HCT116 (cell line): ENCODE measurements around the gene SRL. TPM values are rescaled to one million over a fixed set of nuclear protein-coding genes. Genes with fewer than 3 reads are reported as not detected.

Experiments
- ATAC-seq: fragments of 200-7000 bp; cut with Tn5 transposase; 2 replicates; pipeline ENCODE4 v1.9.1; 2020; ENCODE audit warnings: mild to moderate bottlenecking, moderate library complexity
- BruUV-seq: library from RNA; stranded (reverse); fragments of 400-500 nt; replicated peaks from 2 replicates; lab custom pipeline; 2021; lab: Mats Ljungman, UMichigan
- CTCF ChIA-PET: fragments of 300-600 bp; sonication (Branson Sonifier 250); formaldehyde crosslinking; loops from one replicate; lab custom pipeline; 2021; ENCODE audit warnings: antibody characterized with exemption; lab: Charles Lee
- POLR2A ChIA-PET: fragments of 300-600, 350-600 bp; sonication (Branson Sonifier 250); formaldehyde crosslinking; loops from one replicate; lab custom pipeline; 2021; ENCODE audit warnings: antibody characterized with exemption; lab: Charles Lee
- RAD21 ChIA-PET, 2 experiments: fragments of 300-600 bp; sonication (Branson Sonifier 250); formaldehyde crosslinking; loops; one replicate each; lab custom pipeline; 2023; ENCODE audit warnings: low total read pairs in 2 of 2; ENCODE audit not compliant: uncharacterized antibody in 2 of 2, unreplicated experiment in 2 of 2, low non-redundant PET in 1 of 2; lab: Charles Lee
- DNase-seq: peaks from one replicate; pipeline ENCODE4 v3.0.0-alpha.2; 2010; ENCODE audit warnings: low read depth, low spot score
- H2AFZ ChIP-seq: fragments of 200-600 bp; shearing (Covaris generic), sonication (generic); 2 replicates; pipeline ENCODE4 v1.6.1; 2017; ENCODE audit warnings: low read depth, mixed run types, mixed read lengths, antibody characterized with exemption, low read length; ENCODE audit not compliant: poor library complexity, severe bottlenecking
- H3K27ac ChIP-seq: 2 replicates; pipeline ENCODE4 v1.5.1; 2012; ENCODE audit warnings: low read depth, low read length
- H3K27me3 ChIP-seq: fragments of 200-600 bp; sonication (generic); 2 replicates; pipeline ENCODE4 v1.6.1; 2016; ENCODE audit warnings: mixed run types, low read length, mixed read lengths; ENCODE audit not compliant: insufficient read depth
- H3K36me3 ChIP-seq, 2 experiments: fragments of 200-500 bp in 1 of 2; fragments of 200-600 bp in 1 of 2; sonication (Bioruptor generic) in 1 of 2; sonication (generic) in 1 of 2; 2 replicates each; pipeline versions ENCODE4 v1.5.1 to v1.6.1; 2014 to 2016; ENCODE audit warnings: low read length in 2 of 2, inconsistent platforms in 1 of 2, mixed read lengths in 1 of 2, mixed run types in 1 of 2; ENCODE audit not compliant: insufficient read depth in 2 of 2, control insufficient read depth in 1 of 2
- H3K4me1 ChIP-seq, 2 experiments: fragments of 200-600 bp in 1 of 2; sonication (generic) in 1 of 2; 2 replicates each; pipeline versions ENCODE4 v1.5.1 to v1.6.1; 2012 to 2017; ENCODE audit warnings: low read length in 2 of 2, inconsistent platforms in 1 of 2, mild to moderate bottlenecking in 1 of 2, mixed read lengths in 1 of 2, mixed run types in 1 of 2, moderate library complexity in 1 of 2; ENCODE audit not compliant: insufficient read depth in 2 of 2, control insufficient read depth in 1 of 2
- H3K4me2 ChIP-seq: fragments of 200-600 bp; sonication (generic); 2 replicates; pipeline ENCODE4 v1.6.1; 2017; ENCODE audit warnings: mixed run types, low read length, mixed read lengths
- H3K4me3 ChIP-seq, 2 experiments: fragments of 200-600 bp in 1 of 2; sonication (generic) in 1 of 2; replicated peaks in 1 of 2; 2 replicates each; pipeline ENCODE4 v1.5.1; 2011 to 2016; ENCODE audit warnings: low read length in 2 of 2, control low read depth in 1 of 2, low read depth in 1 of 2, mild to moderate bottlenecking in 1 of 2, mixed read lengths in 1 of 2, mixed run types in 1 of 2
- H3K79me2 ChIP-seq: fragments of 200-600 bp; sonication (generic); 2 replicates; pipeline ENCODE4 v1.6.1; 2017; ENCODE audit warnings: mild to moderate bottlenecking, mixed run types, low read length, moderate library complexity, mixed read lengths; ENCODE audit not compliant: insufficient read depth
- H3K9ac ChIP-seq: fragments of 200-600 bp; sonication (generic); 2 replicates; pipeline ENCODE4 v1.6.1; 2016; ENCODE audit warnings: low read length, mixed read lengths
- H3K9me2 ChIP-seq: fragments of 200-600 bp; sonication (generic), shearing (Covaris generic); 2 replicates; pipeline ENCODE4 v1.6.1; 2017; ENCODE audit warnings: mixed run types, mild to moderate bottlenecking, moderate library complexity; ENCODE audit not compliant: insufficient read depth
- H3K9me3 ChIP-seq, 2 experiments: fragments of 200-500 bp in 1 of 2; fragments of 200-600 bp in 1 of 2; sonication (Bioruptor generic) in 1 of 2; sonication (generic) in 1 of 2; 2 replicates each; pipeline ENCODE4 v1.6.1; 2014 to 2017; ENCODE audit warnings: low read length in 2 of 2, mixed read lengths in 2 of 2, inconsistent platforms in 1 of 2, low read depth in 1 of 2, mild to moderate bottlenecking in 1 of 2, mixed run types in 1 of 2, moderate library complexity in 1 of 2; ENCODE audit not compliant: control insufficient read depth in 1 of 2, insufficient read depth in 1 of 2
- H4K20me1 ChIP-seq: fragments of 200-600 bp; sonication (generic), shearing (Covaris generic); 2 replicates; pipeline ENCODE4 v1.6.1; 2017; ENCODE audit warnings: mixed run types, mild to moderate bottlenecking, moderate library complexity; ENCODE audit not compliant: insufficient read depth
- ATF3 ChIP-seq: IDR thresholded peaks from 2 replicates; pipeline ENCODE4 v1.6.1; 2012
- CBX3 ChIP-seq: IDR thresholded peaks from 2 replicates; pipeline ENCODE4 v1.6.1; 2012; ENCODE audit warnings: low read depth
- CTCF ChIP-seq, 3 experiments: fragments of 200-600 bp in 1 of 3; sonication (generic) in 1 of 3; IDR thresholded peaks in 2 of 3; conservative IDR thresholded peaks in 1 of 3; 2 replicates each; pipeline ENCODE4 v1.5.1; 2012 to 2017; ENCODE audit warnings: low read depth in 2 of 3, low read length in 2 of 3, antibody characterized with exemption in 1 of 3, borderline replicate concordance in 1 of 3, control low read depth in 1 of 3, mild to moderate bottlenecking in 1 of 3, mixed read lengths in 1 of 3, mixed run types in 1 of 3, moderate library complexity in 1 of 3; ENCODE audit not compliant: insufficient read depth in 1 of 3
- EGR1 ChIP-seq: IDR thresholded peaks from 2 replicates; pipeline ENCODE4 v1.6.1; 2012; ENCODE audit warnings: low read depth
- EZH2phosphoT487 ChIP-seq: fragments of 200-600 bp; IDR thresholded peaks from 2 replicates; pipeline ENCODE4 v1.6.1; 2018; ENCODE audit warnings: antibody characterized with exemption, borderline replicate concordance
- FOSL1 ChIP-seq: IDR thresholded peaks from 2 replicates; pipeline ENCODE4 v1.6.1; 2012; ENCODE audit warnings: low read depth
- JUND ChIP-seq: IDR thresholded peaks from 2 replicates; pipeline ENCODE4 v1.6.1; 2012
- MAX ChIP-seq: IDR thresholded peaks from 2 replicates; pipeline ENCODE4 v1.6.1; 2012
- POLR2AphosphoS5 ChIP-seq: IDR thresholded peaks from 2 replicates; pipeline ENCODE4 v1.6.1; 2011; ENCODE audit warnings: mild to moderate bottlenecking, low read depth, low read length, moderate library complexity
- RAD21 ChIP-seq: IDR thresholded peaks from 2 replicates; pipeline ENCODE4 v1.6.1; 2012; ENCODE audit warnings: low read depth, mild to moderate bottlenecking
- SIN3A ChIP-seq: IDR thresholded peaks from 2 replicates; pipeline ENCODE4 v1.6.1; 2012; ENCODE audit warnings: low read depth
- SP1 ChIP-seq: IDR thresholded peaks from 2 replicates; pipeline ENCODE4 v1.6.1; 2012; ENCODE audit warnings: low read depth
- YY1 ChIP-seq: IDR thresholded peaks from 2 replicates; pipeline ENCODE4 v1.6.1; 2011; ENCODE audit warnings: low read length, low read depth, moderate library complexity, mild to moderate bottlenecking; ENCODE audit not compliant: insufficient replicate concordance; ENCODE audit errors: extremely low read depth
- ZBTB33 ChIP-seq: IDR thresholded peaks from 2 replicates; pipeline ENCODE4 v1.6.1; 2011; ENCODE audit warnings: mild to moderate bottlenecking, low read length, moderate library complexity; ENCODE audit not compliant: insufficient replicate concordance; ENCODE audit errors: extremely low read depth
- ZNF274 ChIP-seq: fragments of 200-500 bp; sonication (Bioruptor generic); IDR thresholded peaks from 2 replicates; pipeline ENCODE4 v1.6.1; 2014; ENCODE audit warnings: mild to moderate bottlenecking, low read depth, low read length, inconsistent platforms
- intact Hi-C: fragments of 100-400 bp; cut with micrococcal nuclease; formaldehyde crosslinking; loops from 2 replicates; pipeline ENCODE4 v1.10.0; 2022
- total RNA-seq: library from RNA; stranded (reverse); gene quantifications from one replicate; pipeline ENCODE4 v1.2.1, GENCODE V29; 2021; ENCODE audit not compliant: unreplicated experiment

SRL gene
- total RNA-seq, 1 experiment from 2014 or later: not detected

GRCh38 chr16:4266372-4266771 lies 24.5 kb upstream of the SRL start (continued):
- TF ChIP-seq EZH2phosphoT487: no peak
- TF ChIP-seq RAD21: no peak

- ATAC-seq: no peak
- no peak for DNase-seq
- ChIA-PET RAD21 (no interaction called here), POLR2A (interaction anchor here (1.6 kb wide), 1 partner anchor 12 kb away, joined by 9 read pairs; no protein-coding TSS in a partner anchor), CTCF (interaction anchor here (0.8 to 1.5 kb wide), 2 partner anchors 12 to 137 kb away, joined by 3 to 14 read pairs; no protein-coding TSS in a partner anchor)
- peaks cover 91% of the 10 kb centered on the region for H3K79me2 ChIP-seq
- H3K4me2 ChIP-seq: no peak overlapping the region
- intact Hi-C loops: no loop called here
- H3K9me3 ChIP-seq: no peaks in the 10 kb centered on the region
- H3K36me3 ChIP-seq: peaks cover 0 to 22% of the 10 kb centered on the region in 2 experiments; a peak in 3 of 4 replicates
- peaks cover 4% of the 10 kb centered on the region; the same call in 1 of the 2 replicates for H4K20me1 ChIP-seq
- no peak overlapping the region for H2AFZ ChIP-seq
- H3K9ac ChIP-seq: no peak overlapping the region
- H3K4me3 ChIP-seq: no peak overlapping the region
- H3K9me2 ChIP-seq: no peaks in the 10 kb centered on the region
- H3K27me3 ChIP-seq: no peaks in the 10 kb centered on the region
- BruUV-seq: no TSS peak
- peak overlapping the region; percentile 1; the same call in 1 of the 2 replicates for H3K27ac ChIP-seq
- TF ChIP-seq ZNF274 (no peak), POLR2AphosphoS5 (no peak), CTCF (IDR thresholded peaks at IDR 0.05 in 2 of 3, conservative IDR thresholded peaks at IDR 0.05 in 1 of 3; ENCODE audit: borderline replicate concordance in 1 of 3, insufficient read depth in 1 of 3, low read depth in 2 of 3, low read length in 2 of 3) (no peak), FOSL1 (no peak), EGR1 (no peak), CBX3 (no peak), SIN3A (no peak), YY1 (no peak), EZH2phosphoT487 (no peak), SP1 (no peak), JUND (no peak), RAD21 (no peak), ZBTB33 (no peak), ATF3 (no peak), MAX (no peak)
- peaks cover 4 to 21% of the 10 kb centered on the region in 2 experiments; a peak in 3 of 4 replicates for H3K4me1 ChIP-seq
These were observed 23.8 kb upstream of the SRL start for GRCh38 chr16:4265676-4266075.
